Liver (tissue), 9 donors: ENCODE measurements around the gene FUBP3. TPM values are rescaled to one million over a fixed set of nuclear protein-coding genes. Genes with fewer than 3 reads are reported as not detected.

ENCODE experiments used
- DNase-seq: peaks from one replicate; pipeline ENCODE4 v3.0.0-alpha.2; 2017; ENCODE audit warnings: low spot score
- H3K27ac ChIP-seq, 2 donors: one replicate each; pipeline ENCODE4 v1.7.0; 2013; ENCODE audit warnings: inconsistent platforms in 2 of 2, low read length in 2 of 2, control low read depth in 1 of 2, low read depth in 1 of 2, mild to moderate bottlenecking in 1 of 2
- H3K27me3 ChIP-seq, 4 donors: one replicate each; pipeline versions ENCODE4 v1.6.1 to v1.7.0; 2013; ENCODE audit warnings: low read length in 3 of 4, inconsistent platforms in 1 of 4, mild to moderate bottlenecking in 1 of 4, moderate library complexity in 1 of 4; ENCODE audit not compliant: control insufficient read depth in 4 of 4, insufficient read depth in 4 of 4
- H3K36me3 ChIP-seq, 4 donors: one replicate each; pipeline versions ENCODE4 v1.6.1 to v1.7.0; 2013; ENCODE audit warnings: low read length in 3 of 4, mild to moderate bottlenecking in 3 of 4, low read depth in 1 of 4, moderate library complexity in 1 of 4; ENCODE audit not compliant: control insufficient read depth in 4 of 4, insufficient read depth in 3 of 4
- H3K4me1 ChIP-seq, 4 donors: one replicate each; pipeline versions ENCODE4 v1.6.1 to v1.7.0; 2013; ENCODE audit warnings: low read length in 3 of 4, mild to moderate bottlenecking in 3 of 4, moderate library complexity in 1 of 4; ENCODE audit not compliant: control insufficient read depth in 4 of 4, insufficient read depth in 4 of 4
- H3K4me3 ChIP-seq, 3 donors: one replicate each; pipeline versions ENCODE4 v1.6.1 to v1.7.0; 2013; ENCODE audit warnings: low read length in 3 of 3, control low read depth in 1 of 3, low read depth in 1 of 3, mild to moderate bottlenecking in 1 of 3
- H3K9ac ChIP-seq, 2 donors: one replicate each; pipeline ENCODE4 v1.7.0; 2013; ENCODE audit warnings: low read length in 2 of 2, mild to moderate bottlenecking in 2 of 2, moderate library complexity in 2 of 2, control low read depth in 1 of 2, low read depth in 1 of 2
- H3K9me3 ChIP-seq, 4 donors: one replicate each; pipeline versions ENCODE4 v1.6.1 to v1.7.0; 2013; ENCODE audit warnings: low read length in 3 of 4; ENCODE audit not compliant: control insufficient read depth in 4 of 4
- EGR1 ChIP-seq, 2 donors: IDR thresholded peaks; 2 replicates each; pipeline ENCODE4 v1.6.1; 2016 to 2018; ENCODE audit warnings: antibody characterized with exemption in 2 of 2, low read depth in 2 of 2
- FOXA1 ChIP-seq: IDR thresholded peaks from 2 replicates; pipeline ENCODE4 v1.6.1; 2016; ENCODE audit warnings: antibody characterized with exemption
- FOXA2 ChIP-seq: IDR thresholded peaks from 2 replicates; pipeline ENCODE4 v1.6.1; 2016; ENCODE audit warnings: antibody characterized with exemption
- GABPA ChIP-seq, 2 donors: IDR thresholded peaks in 1 of 2; conservative IDR thresholded peaks in 1 of 2; 2 replicates each; pipeline ENCODE4 v1.6.1; 2016; ENCODE audit warnings: antibody characterized with exemption in 2 of 2, mild to moderate bottlenecking in 1 of 2, moderate library complexity in 1 of 2
- HNF4A ChIP-seq, 2 donors: conservative IDR thresholded peaks; 2 replicates each; pipeline ENCODE4 v1.6.1; 2016; ENCODE audit warnings: antibody characterized with exemption in 2 of 2, mild to moderate bottlenecking in 2 of 2
- HNF4G ChIP-seq: IDR thresholded peaks from 2 replicates; pipeline ENCODE4 v1.6.1; 2016; ENCODE audit warnings: antibody characterized with exemption
- NR2F2 ChIP-seq: IDR thresholded peaks from 2 replicates; pipeline ENCODE4 v1.6.1; 2016; ENCODE audit warnings: antibody characterized with exemption
- RAD21 ChIP-seq, 2 donors: IDR thresholded peaks; 2 replicates each; pipeline ENCODE4 v1.6.1; 2016; ENCODE audit warnings: antibody characterized with exemption in 2 of 2, mild to moderate bottlenecking in 2 of 2
- RXRA ChIP-seq, 2 donors: IDR thresholded peaks; 2 replicates each; pipeline ENCODE4 v1.6.1; 2017 to 2018; ENCODE audit warnings: antibody characterized with exemption in 2 of 2, mild to moderate bottlenecking in 1 of 2
- SP1 ChIP-seq: IDR thresholded peaks from 2 replicates; pipeline ENCODE4 v1.6.1; 2018; ENCODE audit warnings: antibody characterized with exemption, mild to moderate bottlenecking
- TAF1 ChIP-seq: conservative IDR thresholded peaks from 2 replicates; pipeline ENCODE4 v1.6.1; 2016; ENCODE audit warnings: antibody characterized with exemption, mild to moderate bottlenecking
- YY1 ChIP-seq: IDR thresholded peaks from 2 replicates; pipeline ENCODE4 v1.6.1; 2016; ENCODE audit warnings: antibody characterized with exemption, mild to moderate bottlenecking
- WGBS: extraction: QIAGEN DNeasy Blood & Tissue Kit; methylation state at CpG from one replicate; pipeline ENCODE4 v1.1.7; 2013; 5-methylcytosine and 5-hydroxymethylcytosine counted together
- polyA plus RNA-seq, 2 donors: library from polyadenylated mRNA; stranded (reverse) in 1 of 2; unstranded in 1 of 2; fragments of 200-250 nt in 1 of 2; fragments of >200 nt in 1 of 2; fragmentation: Nextera tagmentation in 1 of 2; extraction: Ambion mirVana in 1 of 2; gene quantifications; one replicate each; pipeline versions ENCODE4 v1.2.1 to v1.2.3, GENCODE V29; 2013 to 2015
- total RNA-seq, 2 donors: library from RNA; depleted of rRNA; stranded (reverse); fragments of >200 nt; gene quantifications; one replicate each; pipeline ENCODE4 v1.2.3, GENCODE V29; 2014
- TF ChIP-seq, protein P1 (sequence below): IDR thresholded peaks from 2 replicates; pipeline ENCODE4 v1.6.1; 2016; ENCODE audit warnings: antibody characterized with exemption
- TF ChIP-seq, protein P2 (sequence below): IDR thresholded peaks from 2 replicates; pipeline ENCODE4 v1.6.1; 2016; ENCODE audit warnings: antibody characterized with exemption, mild to moderate bottlenecking
- TF ChIP-seq, protein P3 (sequence below): IDR thresholded peaks from 2 replicates; pipeline ENCODE4 v1.6.1; 2016; ENCODE audit warnings: antibody characterized with exemption
- TF ChIP-seq, protein P4 (sequence below): fragments of 150-350 bp; IDR thresholded peaks from 2 replicates; pipeline ENCODE4 v1.5.1; 2017; ENCODE audit warnings: improper control_type of control experiment, low read depth, low read length; ENCODE audit not compliant: missing input control
- donor health status: healthy.
- donor health status: healthy.
- donor health status: healthy.
- donor health status: healthy.
- donor health status: healthy.

The FUBP3 gene
- total and polyA plus RNA-seq, 4 donors: 16.1 to 39.0 (median 24.8) TPM

DNA sequence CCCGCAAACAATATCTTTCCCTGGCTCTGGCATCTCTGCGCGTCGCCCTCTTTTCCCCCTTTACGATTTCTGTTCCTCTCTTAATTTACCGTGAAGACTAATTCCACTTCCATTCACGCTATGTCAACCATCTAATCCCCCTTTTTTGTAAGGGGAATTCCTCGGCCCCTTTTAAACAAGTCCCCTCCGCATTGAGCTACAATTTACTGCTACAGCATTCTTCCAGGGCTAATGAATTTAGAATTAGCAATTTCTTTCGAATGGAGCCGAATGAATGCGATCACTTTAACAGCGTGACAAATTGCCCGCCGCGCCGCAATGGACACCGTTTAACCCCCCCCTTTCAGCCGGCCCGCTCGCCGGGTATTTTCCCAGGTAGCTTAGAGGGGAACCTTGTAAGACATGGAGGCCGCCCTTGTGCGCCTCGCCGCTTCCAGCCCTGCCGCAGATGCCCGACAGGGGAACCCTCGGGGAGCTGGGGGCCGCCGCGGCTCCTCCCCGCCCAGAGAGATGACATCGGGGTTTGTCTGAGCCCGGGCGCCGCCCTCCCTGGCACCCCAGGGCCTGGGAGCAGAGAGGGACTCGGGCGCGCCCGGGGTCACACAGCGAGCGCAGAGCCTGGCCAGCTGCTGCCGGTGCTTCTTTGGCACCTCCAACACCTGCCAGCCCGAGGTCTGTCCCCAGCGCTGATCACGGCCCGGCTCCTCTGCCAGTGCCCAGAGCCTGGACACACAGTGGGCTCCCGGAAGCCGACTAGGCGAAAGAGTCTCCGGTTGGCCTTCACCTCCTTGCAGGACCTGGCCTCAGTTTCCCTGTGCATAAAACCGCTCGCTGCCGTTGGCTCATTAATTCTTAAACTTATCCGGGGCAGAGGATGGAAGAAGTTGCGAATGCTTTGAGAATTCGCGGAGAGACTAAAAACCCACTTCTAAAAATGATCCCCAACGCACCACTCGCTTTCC is 86.3 kb downstream of the FUBP3 start:
- Histone ChIP-seq H3K36me3 (no peaks in the 10 kb centered on the region), H3K4me3 (no peak overlapping the region), H3K4me1 (peaks cover 8 to 44% (median 17%) of the 10 kb centered on the region in 4 donors), H3K27ac (no peak overlapping the region), H3K9ac (no peak overlapping the region), H3K27me3 (peaks cover 7 to 22% (median 10%) of the 10 kb centered on the region in 4 donors), H3K9me3 (no peaks in the 10 kb centered on the region)
- no peak for DNase-seq
- TF ChIP-seq RAD21 (IDR thresholded peaks at IDR 0.05) (no peak), EGR1 (IDR thresholded peaks at IDR 0.05; ENCODE audit: low read depth in 2 of 2) (no peak), YY1 (no peak), NR2F2 (no peak), FOXA2 (no peak), GABPA (IDR thresholded peaks at IDR 0.05 in 1 of 2, conservative IDR thresholded peaks at IDR 0.05 in 1 of 2) (no peak), FOXA1 (no peak), HNF4A (conservative IDR thresholded peaks at IDR 0.05) (no peak), RXRA (IDR thresholded peaks at IDR 0.05) (no peak), HNF4G (no peak), TAF1 (no peak), SP1 (no peak)
- TF ChIP-seq, protein P1, sequence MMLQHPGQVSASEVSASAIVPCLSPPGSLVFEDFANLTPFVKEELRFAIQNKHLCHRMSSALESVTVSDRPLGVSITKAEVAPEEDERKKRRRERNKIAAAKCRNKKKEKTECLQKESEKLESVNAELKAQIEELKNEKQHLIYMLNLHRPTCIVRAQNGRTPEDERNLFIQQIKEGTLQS: no peak
- TF ChIP-seq, protein P2, sequence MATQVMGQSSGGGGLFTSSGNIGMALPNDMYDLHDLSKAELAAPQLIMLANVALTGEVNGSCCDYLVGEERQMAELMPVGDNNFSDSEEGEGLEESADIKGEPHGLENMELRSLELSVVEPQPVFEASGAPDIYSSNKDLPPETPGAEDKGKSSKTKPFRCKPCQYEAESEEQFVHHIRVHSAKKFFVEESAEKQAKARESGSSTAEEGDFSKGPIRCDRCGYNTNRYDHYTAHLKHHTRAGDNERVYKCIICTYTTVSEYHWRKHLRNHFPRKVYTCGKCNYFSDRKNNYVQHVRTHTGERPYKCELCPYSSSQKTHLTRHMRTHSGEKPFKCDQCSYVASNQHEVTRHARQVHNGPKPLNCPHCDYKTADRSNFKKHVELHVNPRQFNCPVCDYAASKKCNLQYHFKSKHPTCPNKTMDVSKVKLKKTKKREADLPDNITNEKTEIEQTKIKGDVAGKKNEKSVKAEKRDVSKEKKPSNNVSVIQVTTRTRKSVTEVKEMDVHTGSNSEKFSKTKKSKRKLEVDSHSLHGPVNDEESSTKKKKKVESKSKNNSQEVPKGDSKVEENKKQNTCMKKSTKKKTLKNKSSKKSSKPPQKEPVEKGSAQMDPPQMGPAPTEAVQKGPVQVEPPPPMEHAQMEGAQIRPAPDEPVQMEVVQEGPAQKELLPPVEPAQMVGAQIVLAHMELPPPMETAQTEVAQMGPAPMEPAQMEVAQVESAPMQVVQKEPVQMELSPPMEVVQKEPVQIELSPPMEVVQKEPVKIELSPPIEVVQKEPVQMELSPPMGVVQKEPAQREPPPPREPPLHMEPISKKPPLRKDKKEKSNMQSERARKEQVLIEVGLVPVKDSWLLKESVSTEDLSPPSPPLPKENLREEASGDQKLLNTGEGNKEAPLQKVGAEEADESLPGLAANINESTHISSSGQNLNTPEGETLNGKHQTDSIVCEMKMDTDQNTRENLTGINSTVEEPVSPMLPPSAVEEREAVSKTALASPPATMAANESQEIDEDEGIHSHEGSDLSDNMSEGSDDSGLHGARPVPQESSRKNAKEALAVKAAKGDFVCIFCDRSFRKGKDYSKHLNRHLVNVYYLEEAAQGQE: no peak
- TF ChIP-seq, protein P3, sequence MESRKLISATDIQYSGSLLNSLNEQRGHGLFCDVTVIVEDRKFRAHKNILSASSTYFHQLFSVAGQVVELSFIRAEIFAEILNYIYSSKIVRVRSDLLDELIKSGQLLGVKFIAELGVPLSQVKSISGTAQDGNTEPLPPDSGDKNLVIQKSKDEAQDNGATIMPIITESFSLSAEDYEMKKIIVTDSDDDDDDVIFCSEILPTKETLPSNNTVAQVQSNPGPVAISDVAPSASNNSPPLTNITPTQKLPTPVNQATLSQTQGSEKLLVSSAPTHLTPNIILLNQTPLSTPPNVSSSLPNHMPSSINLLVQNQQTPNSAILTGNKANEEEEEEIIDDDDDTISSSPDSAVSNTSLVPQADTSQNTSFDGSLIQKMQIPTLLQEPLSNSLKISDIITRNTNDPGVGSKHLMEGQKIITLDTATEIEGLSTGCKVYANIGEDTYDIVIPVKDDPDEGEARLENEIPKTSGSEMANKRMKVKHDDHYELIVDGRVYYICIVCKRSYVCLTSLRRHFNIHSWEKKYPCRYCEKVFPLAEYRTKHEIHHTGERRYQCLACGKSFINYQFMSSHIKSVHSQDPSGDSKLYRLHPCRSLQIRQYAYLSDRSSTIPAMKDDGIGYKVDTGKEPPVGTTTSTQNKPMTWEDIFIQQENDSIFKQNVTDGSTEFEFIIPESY: no peak
- TF ChIP-seq, protein P4, sequence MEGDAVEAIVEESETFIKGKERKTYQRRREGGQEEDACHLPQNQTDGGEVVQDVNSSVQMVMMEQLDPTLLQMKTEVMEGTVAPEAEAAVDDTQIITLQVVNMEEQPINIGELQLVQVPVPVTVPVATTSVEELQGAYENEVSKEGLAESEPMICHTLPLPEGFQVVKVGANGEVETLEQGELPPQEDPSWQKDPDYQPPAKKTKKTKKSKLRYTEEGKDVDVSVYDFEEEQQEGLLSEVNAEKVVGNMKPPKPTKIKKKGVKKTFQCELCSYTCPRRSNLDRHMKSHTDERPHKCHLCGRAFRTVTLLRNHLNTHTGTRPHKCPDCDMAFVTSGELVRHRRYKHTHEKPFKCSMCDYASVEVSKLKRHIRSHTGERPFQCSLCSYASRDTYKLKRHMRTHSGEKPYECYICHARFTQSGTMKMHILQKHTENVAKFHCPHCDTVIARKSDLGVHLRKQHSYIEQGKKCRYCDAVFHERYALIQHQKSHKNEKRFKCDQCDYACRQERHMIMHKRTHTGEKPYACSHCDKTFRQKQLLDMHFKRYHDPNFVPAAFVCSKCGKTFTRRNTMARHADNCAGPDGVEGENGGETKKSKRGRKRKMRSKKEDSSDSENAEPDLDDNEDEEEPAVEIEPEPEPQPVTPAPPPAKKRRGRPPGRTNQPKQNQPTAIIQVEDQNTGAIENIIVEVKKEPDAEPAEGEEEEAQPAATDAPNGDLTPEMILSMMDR: no peak
- 8% methylated on average over 61 of the region's 61 CpGs for WGBS
